H1 (cell line): ENCODE data around the gene HELZ2. TPM values are rescaled to one million over a fixed set of nuclear protein-coding genes. Genes with fewer than 3 reads are reported as not detected.

Experiments used
- ASH2L ChIP-seq: fragments of 200-600, 300-600 bp; sonication (generic); IDR thresholded peaks from one replicate; pipeline ENCODE4 v1.7.1; 2017; ENCODE audit warnings: low read length
- GABPA ChIP-seq: IDR thresholded peaks from 2 replicates; pipeline ENCODE4 v1.6.1; 2011; ENCODE audit warnings: mild to moderate bottlenecking, low read length, moderate library complexity, borderline replicate concordance; ENCODE audit not compliant: insufficient read depth
- KDM1A ChIP-seq: fragments of 200-600, 300-600 bp; sonication (generic); IDR thresholded peaks from 2 replicates; pipeline ENCODE4 v1.7.1; 2016; ENCODE audit warnings: mild to moderate bottlenecking, low read length, borderline replicate concordance
- NRF1 ChIP-seq: IDR thresholded peaks from 2 replicates; pipeline ENCODE4 v1.6.1; 2011; ENCODE audit warnings: mild to moderate bottlenecking, low read depth, low read length, improper control_type of control experiment
- RBBP5 ChIP-seq: IDR thresholded peaks from 2 replicates; pipeline ENCODE4 v1.7.1; 2012; ENCODE audit warnings: low read depth, mild to moderate bottlenecking, inconsistent platforms, low read length, moderate library complexity, borderline replicate concordance
- RFX5 ChIP-seq: IDR thresholded peaks from 2 replicates; pipeline ENCODE4 v1.6.1; 2011; ENCODE audit warnings: low read depth, low read length, improper control_type of control experiment, borderline replicate concordance
- ZNF274 ChIP-seq: IDR thresholded peaks from 2 replicates; pipeline ENCODE4 v1.7.0; 2012; ENCODE audit warnings: low read length, borderline replicate concordance; ENCODE audit errors: extremely low read depth
- polyA plus RNA-seq, 7 experiments: library from polyadenylated mRNA; depleted of rRNA in 3 of 7; stranded (reverse) in 5 of 7; unstranded in 2 of 7; fragments of >200 nt in 5 of 7; fragments of 200-250 nt in 2 of 7; gene quantifications; 1 replicate in 5 of 7; 2 replicates in 1 of 7; 4 replicates in 1 of 7; pipeline versions ENCODE4 v1.2.1 to v1.2.3, GENCODE V29; 2011 to 2013; ENCODE audit warnings: missing spikeins in 2 of 7, mixed read lengths in 2 of 7
- total RNA-seq: library from RNA; stranded (reverse); fragmentation: NEBNext Ultra II Directional; extraction: Animal tissue kit (Norgen Biotek cat#: 25700); gene quantifications from 2 replicates; pipeline ENCODE4 v1.2.1, GENCODE V29; 2021
- TF ChIP-seq, protein P1 (sequence below): fragments of 300-600 bp; sonication (generic); IDR thresholded peaks from 2 replicates; pipeline ENCODE4 v1.7.1; 2012; ENCODE audit warnings: low read length, moderate library complexity, mild to moderate bottlenecking, inconsistent platforms; ENCODE audit not compliant: insufficient replicate concordance
- TF ChIP-seq, protein P2 (sequence below): IDR thresholded peaks from 2 replicates; pipeline ENCODE4 v1.6.1; 2012; ENCODE audit warnings: inconsistent platforms

Gene HELZ2
- total and polyA plus RNA-seq, 2 of the 8 experiments (the other 6 are each of a cell fraction or from before 2014, with no cell fraction given), result 7.9 to 17.5 TPM

GRCh38 chr20:63561624-63562396, 12.2 kb downstream of the HELZ2 start (continued):
- TF ChIP-seq, protein P1, sequence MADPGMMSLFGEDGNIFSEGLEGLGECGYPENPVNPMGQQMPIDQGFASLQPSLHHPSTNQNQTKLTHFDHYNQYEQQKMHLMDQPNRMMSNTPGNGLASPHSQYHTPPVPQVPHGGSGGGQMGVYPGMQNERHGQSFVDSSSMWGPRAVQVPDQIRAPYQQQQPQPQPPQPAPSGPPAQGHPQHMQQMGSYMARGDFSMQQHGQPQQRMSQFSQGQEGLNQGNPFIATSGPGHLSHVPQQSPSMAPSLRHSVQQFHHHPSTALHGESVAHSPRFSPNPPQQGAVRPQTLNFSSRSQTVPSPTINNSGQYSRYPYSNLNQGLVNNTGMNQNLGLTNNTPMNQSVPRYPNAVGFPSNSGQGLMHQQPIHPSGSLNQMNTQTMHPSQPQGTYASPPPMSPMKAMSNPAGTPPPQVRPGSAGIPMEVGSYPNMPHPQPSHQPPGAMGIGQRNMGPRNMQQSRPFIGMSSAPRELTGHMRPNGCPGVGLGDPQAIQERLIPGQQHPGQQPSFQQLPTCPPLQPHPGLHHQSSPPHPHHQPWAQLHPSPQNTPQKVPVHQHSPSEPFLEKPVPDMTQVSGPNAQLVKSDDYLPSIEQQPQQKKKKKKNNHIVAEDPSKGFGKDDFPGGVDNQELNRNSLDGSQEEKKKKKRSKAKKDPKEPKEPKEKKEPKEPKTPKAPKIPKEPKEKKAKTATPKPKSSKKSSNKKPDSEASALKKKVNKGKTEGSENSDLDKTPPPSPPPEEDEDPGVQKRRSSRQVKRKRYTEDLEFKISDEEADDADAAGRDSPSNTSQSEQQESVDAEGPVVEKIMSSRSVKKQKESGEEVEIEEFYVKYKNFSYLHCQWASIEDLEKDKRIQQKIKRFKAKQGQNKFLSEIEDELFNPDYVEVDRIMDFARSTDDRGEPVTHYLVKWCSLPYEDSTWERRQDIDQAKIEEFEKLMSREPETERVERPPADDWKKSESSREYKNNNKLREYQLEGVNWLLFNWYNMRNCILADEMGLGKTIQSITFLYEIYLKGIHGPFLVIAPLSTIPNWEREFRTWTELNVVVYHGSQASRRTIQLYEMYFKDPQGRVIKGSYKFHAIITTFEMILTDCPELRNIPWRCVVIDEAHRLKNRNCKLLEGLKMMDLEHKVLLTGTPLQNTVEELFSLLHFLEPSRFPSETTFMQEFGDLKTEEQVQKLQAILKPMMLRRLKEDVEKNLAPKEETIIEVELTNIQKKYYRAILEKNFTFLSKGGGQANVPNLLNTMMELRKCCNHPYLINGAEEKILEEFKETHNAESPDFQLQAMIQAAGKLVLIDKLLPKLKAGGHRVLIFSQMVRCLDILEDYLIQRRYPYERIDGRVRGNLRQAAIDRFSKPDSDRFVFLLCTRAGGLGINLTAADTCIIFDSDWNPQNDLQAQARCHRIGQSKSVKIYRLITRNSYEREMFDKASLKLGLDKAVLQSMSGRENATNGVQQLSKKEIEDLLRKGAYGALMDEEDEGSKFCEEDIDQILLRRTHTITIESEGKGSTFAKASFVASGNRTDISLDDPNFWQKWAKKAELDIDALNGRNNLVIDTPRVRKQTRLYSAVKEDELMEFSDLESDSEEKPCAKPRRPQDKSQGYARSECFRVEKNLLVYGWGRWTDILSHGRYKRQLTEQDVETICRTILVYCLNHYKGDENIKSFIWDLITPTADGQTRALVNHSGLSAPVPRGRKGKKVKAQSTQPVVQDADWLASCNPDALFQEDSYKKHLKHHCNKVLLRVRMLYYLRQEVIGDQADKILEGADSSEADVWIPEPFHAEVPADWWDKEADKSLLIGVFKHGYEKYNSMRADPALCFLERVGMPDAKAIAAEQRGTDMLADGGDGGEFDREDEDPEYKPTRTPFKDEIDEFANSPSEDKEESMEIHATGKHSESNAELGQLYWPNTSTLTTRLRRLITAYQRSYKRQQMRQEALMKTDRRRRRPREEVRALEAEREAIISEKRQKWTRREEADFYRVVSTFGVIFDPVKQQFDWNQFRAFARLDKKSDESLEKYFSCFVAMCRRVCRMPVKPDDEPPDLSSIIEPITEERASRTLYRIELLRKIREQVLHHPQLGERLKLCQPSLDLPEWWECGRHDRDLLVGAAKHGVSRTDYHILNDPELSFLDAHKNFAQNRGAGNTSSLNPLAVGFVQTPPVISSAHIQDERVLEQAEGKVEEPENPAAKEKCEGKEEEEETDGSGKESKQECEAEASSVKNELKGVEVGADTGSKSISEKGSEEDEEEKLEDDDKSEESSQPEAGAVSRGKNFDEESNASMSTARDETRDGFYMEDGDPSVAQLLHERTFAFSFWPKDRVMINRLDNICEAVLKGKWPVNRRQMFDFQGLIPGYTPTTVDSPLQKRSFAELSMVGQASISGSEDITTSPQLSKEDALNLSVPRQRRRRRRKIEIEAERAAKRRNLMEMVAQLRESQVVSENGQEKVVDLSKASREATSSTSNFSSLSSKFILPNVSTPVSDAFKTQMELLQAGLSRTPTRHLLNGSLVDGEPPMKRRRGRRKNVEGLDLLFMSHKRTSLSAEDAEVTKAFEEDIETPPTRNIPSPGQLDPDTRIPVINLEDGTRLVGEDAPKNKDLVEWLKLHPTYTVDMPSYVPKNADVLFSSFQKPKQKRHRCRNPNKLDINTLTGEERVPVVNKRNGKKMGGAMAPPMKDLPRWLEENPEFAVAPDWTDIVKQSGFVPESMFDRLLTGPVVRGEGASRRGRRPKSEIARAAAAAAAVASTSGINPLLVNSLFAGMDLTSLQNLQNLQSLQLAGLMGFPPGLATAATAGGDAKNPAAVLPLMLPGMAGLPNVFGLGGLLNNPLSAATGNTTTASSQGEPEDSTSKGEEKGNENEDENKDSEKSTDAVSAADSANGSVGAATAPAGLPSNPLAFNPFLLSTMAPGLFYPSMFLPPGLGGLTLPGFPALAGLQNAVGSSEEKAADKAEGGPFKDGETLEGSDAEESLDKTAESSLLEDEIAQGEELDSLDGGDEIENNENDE, result no peak
- no peak for TF ChIP-seq KDM1A
- no peak for TF ChIP-seq RBBP5
- TF ChIP-seq GABPA, result no peak
- no peak for TF ChIP-seq RFX5
- TF ChIP-seq, protein P2, sequence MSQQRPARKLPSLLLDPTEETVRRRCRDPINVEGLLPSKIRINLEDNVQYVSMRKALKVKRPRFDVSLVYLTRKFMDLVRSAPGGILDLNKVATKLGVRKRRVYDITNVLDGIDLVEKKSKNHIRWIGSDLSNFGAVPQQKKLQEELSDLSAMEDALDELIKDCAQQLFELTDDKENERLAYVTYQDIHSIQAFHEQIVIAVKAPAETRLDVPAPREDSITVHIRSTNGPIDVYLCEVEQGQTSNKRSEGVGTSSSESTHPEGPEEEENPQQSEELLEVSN, result no peak
- TF ChIP-seq ASH2L, result no peak
- no peak for TF ChIP-seq NRF1
- TF ChIP-seq ZNF274, result no peak
